Measurements from ENCODE around the gene CHI3L2.

The CHI3L2 gene, protein sequence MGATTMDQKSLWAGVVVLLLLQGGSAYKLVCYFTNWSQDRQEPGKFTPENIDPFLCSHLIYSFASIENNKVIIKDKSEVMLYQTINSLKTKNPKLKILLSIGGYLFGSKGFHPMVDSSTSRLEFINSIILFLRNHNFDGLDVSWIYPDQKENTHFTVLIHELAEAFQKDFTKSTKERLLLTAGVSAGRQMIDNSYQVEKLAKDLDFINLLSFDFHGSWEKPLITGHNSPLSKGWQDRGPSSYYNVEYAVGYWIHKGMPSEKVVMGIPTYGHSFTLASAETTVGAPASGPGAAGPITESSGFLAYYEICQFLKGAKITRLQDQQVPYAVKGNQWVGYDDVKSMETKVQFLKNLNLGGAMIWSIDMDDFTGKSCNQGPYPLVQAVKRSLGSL

DNA sequence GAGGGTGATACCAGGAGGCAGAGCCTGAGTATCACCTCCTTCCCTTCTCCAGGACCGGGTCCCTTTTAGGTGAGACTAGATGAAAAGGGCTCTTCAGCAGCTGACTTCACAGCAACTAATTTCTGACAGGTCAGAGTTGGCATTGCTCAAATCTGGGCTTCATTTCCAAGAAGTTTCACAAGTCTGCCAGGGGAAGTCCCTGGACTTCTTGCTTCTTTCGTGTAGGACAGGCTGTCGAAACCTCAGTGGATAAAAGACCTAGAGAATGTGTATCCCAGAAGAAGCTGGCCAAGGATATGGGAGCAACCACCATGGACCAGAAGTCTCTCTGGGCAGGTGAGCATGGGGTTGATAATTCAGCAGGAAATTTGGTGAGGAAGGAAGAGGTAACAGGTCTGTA is at the start of gene CHI3L2:
Gene CHI3L2, plus strand, starts transcription at position 280 of the 400 bp plus-strand sequence. Its CDS starts 17 bp downstream, at position 297.
- no peak within 1 kb of the TSS for H3K4me3 ChIP-seq (ENCODE audit: low read depth, low read length)
- TF ChIP-seq, protein P1, sequence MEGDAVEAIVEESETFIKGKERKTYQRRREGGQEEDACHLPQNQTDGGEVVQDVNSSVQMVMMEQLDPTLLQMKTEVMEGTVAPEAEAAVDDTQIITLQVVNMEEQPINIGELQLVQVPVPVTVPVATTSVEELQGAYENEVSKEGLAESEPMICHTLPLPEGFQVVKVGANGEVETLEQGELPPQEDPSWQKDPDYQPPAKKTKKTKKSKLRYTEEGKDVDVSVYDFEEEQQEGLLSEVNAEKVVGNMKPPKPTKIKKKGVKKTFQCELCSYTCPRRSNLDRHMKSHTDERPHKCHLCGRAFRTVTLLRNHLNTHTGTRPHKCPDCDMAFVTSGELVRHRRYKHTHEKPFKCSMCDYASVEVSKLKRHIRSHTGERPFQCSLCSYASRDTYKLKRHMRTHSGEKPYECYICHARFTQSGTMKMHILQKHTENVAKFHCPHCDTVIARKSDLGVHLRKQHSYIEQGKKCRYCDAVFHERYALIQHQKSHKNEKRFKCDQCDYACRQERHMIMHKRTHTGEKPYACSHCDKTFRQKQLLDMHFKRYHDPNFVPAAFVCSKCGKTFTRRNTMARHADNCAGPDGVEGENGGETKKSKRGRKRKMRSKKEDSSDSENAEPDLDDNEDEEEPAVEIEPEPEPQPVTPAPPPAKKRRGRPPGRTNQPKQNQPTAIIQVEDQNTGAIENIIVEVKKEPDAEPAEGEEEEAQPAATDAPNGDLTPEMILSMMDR (IDR thresholded peaks at IDR 0.05; ENCODE audit: low read depth, low read length), result no peak

DNA sequence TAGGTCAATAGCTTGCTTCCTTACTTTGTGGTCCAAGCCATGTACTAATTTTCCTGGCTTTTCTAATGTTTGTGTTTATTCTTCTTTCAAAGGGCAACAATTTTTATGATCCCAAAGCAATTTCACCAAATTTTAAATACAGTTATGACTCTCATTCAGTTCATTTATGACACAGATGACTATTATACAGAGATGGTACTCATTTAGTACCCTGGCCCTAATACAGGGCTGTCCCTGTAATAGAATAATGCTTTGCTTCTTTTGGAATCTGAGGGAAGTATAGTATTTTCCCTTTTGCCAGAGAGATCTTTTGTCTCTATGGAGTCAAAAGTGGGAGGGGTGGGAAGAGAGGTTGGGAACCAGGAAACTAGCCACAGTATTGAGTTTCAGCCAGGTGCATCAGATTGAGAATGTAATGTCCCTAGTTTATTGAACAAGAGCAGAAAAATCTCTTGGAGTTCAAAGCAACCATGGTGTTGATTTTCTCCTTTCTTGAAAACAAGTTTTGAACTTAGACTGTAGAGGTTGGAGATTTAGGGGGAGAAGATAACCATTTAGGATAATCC is 47.5 kb upstream of the CHI3L2 start:
- H3K4me3 ChIP-seq (ENCODE audit: low read depth, low read length), result no peak overlapping the region
- TF ChIP-seq, protein P1 (IDR thresholded peaks at IDR 0.05; ENCODE audit: low read depth, low read length), result no peak

DNA sequence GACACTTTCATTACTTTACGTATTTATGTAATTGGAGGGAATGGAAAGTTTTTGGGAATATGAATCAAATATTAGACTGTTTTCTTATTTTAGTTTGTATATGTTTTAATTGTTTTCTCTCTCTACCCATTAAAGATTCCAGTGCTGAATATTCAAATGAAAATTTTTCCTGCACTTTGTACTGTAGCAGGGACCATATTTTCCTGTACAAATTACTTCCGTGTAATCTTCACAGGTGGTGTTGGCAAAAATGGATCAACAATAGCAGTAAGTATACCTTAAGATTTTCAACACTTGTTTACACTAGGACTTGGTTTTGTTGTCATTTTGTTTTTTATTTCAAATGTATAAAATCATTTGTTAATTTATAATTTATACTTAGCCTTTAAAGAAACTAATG is 45.5 kb upstream of the CHI3L2 start:
- TF ChIP-seq, protein P1 (IDR thresholded peaks at IDR 0.05; ENCODE audit: low read depth, low read length), result no peak
- H3K4me3 ChIP-seq (ENCODE audit: low read depth, low read length), result no peak overlapping the region

DNA sequence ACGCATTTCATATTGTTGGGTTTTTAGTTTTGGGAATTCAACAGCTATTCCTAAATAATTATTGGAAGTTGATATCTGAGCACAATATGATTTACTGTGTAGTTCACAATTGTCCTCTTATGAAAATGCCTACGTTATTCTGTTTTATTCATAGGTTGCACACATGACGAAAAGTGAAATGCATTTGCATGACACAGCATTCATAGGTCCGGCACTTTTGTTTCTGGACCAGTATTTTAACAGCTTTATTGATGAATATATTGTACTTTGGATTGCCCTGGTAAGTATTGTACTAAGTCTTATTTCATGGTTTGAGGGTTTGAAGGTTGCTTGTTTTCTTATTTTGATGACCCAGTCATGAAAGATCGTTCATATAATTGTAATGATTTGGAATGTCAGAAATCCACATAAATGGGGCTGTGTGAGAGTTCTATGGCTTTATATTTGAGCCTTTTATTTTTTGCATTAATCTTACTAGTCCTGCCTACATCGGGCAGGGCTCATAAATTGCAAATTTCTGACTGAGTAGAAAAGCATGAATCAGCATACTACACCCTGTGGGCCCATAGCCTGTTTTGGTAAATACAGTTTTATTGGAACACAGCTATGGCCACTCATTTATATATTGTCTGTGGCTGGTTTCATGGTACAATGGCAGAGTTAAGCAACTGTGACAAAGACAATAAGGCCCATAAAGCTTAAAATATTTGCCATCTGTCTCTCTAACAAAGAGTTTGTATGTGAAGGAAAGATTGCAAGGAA is 44.0 kb upstream of the CHI3L2 start:
- H3K4me3 ChIP-seq (ENCODE audit: low read depth, low read length), result no peak overlapping the region
- TF ChIP-seq, protein P1 (IDR thresholded peaks at IDR 0.05; ENCODE audit: low read depth, low read length), result no peak

DNA sequence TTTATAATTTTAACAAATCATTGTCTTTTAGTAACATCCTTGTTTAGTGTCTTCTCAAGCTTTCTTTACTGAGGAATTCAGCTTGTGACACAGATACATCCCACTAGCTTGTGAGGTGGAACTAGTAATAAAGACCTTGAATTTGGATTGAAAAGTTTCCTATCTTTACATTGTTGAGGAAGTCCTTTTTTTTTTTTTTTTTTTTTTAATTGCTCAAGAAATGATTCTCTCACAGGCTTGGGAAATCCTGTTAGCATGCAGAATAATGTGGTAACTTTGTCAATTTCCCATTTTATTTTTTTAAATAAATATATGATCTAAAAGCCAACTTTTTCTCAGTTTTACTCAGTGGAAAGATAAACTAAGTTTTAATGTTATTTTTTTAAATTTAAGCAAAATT is 42.9 kb upstream of the CHI3L2 start:
- TF ChIP-seq, protein P1 (IDR thresholded peaks at IDR 0.05; ENCODE audit: low read depth, low read length), result no peak
- no peak overlapping the region for H3K4me3 ChIP-seq (ENCODE audit: low read depth, low read length)

DNA sequence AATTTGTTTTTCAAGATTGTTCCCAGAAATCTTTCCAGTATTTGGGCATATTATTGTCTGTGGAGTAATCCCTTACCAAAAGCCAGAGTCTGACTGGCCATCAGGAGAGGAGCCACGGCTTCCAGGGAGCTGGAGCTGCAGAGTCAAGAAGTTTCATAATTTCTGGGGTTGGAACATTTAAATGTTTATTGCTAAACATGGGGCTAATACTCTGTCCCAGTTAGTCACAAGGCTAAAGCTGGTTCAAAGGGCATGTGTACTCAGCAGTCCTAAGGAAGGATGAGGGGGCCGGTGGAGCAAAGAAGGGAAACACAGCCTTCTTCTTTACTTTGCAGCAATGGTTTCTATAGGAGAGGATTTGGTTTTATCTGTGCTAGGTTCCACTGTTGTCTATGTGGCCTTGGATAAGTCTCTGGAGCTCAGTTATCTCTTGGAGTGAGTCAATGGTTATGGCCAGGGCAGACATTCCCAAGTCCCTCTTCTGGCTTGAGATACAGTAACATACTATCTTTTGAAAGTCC is 36.5 kb upstream of the CHI3L2 start:
- TF ChIP-seq, protein P1 (IDR thresholded peaks at IDR 0.05; ENCODE audit: low read depth, low read length), result no peak
- H3K4me3 ChIP-seq (ENCODE audit: low read depth, low read length), result no peak overlapping the region

Data from WI38 (cell line).